ENCODE data around the gene HNRNPR. TPM values are rescaled to one million over a fixed set of nuclear protein-coding genes. Genes with fewer than 3 reads are reported as not detected.

HNRNPR gene
- total RNA-seq, 1 experiment from 2014 or later, result 152 TPM

DNA sequence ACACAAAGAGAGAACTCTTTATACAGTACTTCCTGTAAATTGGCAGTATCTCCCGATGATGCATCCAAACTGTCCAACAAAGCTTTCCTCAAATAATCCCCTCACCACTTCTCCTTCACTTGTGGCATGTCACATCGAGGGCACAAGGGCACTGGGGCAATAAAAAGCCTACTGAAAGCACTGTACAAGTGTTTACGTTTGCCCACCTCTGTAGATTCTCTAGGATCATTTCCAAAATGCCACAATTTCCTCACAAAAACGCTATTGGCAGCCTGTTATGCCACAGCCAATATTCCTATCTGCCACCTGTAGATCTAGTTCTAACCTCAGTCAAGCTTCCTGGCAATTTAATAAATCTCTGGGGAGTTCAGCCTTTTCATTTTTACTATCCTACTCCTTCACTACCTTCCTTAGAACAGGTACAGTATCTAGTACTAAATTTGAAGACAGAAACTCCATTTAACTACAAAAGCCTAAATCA lies 39.9 kb downstream of the HNRNPR start:
- no TSS peak for BruUV-seq (replicated peaks)
- H3K36me3 Mint-ChIP-seq (ENCODE audit: insufficient read depth, unreplicated experiment), result peaks cover 96% of the 10 kb centered on the region

DNA sequence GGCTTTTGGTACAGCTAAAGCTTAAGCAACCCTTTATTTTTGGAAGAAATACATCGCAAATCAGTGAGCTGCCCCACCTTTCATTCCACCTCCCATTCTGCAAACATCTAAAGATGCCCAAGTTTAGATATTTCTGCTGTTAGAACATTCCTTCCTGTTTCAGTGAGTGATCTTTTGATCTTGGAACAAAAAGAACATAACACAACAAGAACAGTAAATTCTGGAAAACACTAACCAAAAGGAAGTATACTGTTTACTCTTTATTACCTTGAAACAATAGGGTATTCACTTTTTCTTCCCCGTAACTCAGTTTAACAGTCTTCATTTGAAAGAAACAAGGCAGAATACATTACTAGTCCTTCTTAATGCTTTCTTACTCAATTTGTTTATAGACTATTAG lies 40.6 kb downstream of the HNRNPR start:
- CTCF ChIA-PET, result interaction anchor here (0.6 to 1.1 kb wide), 2 partner anchors 18 to 26 kb away, joined by 3 read pairs; no protein-coding TSS in a partner anchor

More for the DNA sequence above, 39.9 kb downstream of the HNRNPR start:
- POLR2A ChIA-PET, result interaction anchor here (2.3 kb wide), 1 partner anchor 100 kb away, joined by 6 read pairs; no protein-coding TSS in a partner anchor
- TF ChIP-seq, protein P1, sequence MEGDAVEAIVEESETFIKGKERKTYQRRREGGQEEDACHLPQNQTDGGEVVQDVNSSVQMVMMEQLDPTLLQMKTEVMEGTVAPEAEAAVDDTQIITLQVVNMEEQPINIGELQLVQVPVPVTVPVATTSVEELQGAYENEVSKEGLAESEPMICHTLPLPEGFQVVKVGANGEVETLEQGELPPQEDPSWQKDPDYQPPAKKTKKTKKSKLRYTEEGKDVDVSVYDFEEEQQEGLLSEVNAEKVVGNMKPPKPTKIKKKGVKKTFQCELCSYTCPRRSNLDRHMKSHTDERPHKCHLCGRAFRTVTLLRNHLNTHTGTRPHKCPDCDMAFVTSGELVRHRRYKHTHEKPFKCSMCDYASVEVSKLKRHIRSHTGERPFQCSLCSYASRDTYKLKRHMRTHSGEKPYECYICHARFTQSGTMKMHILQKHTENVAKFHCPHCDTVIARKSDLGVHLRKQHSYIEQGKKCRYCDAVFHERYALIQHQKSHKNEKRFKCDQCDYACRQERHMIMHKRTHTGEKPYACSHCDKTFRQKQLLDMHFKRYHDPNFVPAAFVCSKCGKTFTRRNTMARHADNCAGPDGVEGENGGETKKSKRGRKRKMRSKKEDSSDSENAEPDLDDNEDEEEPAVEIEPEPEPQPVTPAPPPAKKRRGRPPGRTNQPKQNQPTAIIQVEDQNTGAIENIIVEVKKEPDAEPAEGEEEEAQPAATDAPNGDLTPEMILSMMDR (IDR thresholded peaks at IDR 0.05; ENCODE audit: unreplicated experiment), result no peak
- intact Hi-C loops (cut with micrococcal nuclease), result no loop called here
- Mint-ChIP-seq H3K27me3 (ENCODE audit: insufficient read depth, unreplicated experiment) (no peaks in the 10 kb centered on the region), H3K27ac (ENCODE audit: low read depth, unreplicated experiment) (peak overlapping the region; percentile 12), H3K9me3 (ENCODE audit: unreplicated experiment) (no peaks in the 10 kb centered on the region), H3K4me1 (ENCODE audit: insufficient read depth, unreplicated experiment) (peaks cover 5% of the 10 kb centered on the region), H3K4me3 (ENCODE audit: unreplicated experiment) (no peak overlapping the region)
- CTCF ChIA-PET, result no interaction called here
- DNase-seq (ENCODE audit: unreplicated experiment), result no peak

DNA sequence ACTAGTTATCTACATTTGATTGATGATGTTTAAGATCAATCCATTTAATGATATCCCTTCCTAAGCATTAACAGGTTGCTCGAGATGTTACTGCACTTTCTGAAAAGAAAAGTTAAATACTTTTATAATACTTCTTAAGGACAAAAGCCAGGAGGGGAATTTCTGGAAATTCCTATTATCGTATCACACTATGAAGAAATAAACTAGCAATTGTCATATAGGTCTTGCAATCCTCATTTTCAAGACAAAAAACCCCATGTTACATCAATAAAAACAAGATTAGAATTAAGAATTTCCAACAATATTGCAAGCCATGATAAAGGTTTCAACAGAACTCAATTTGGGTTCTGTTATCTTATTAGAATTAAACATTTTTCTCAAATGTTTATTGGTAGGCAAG lies 47.2 kb downstream of the HNRNPR start:
- Mint-ChIP-seq H3K4me1 (ENCODE audit: insufficient read depth, unreplicated experiment) (no peaks in the 10 kb centered on the region), H3K4me3 (ENCODE audit: unreplicated experiment) (no peak overlapping the region), H3K9me3 (ENCODE audit: unreplicated experiment) (no peaks in the 10 kb centered on the region), H3K36me3 (ENCODE audit: insufficient read depth, unreplicated experiment) (peaks cover 76% of the 10 kb centered on the region), H3K27me3 (ENCODE audit: insufficient read depth, unreplicated experiment) (no peaks in the 10 kb centered on the region), H3K27ac (ENCODE audit: low read depth, unreplicated experiment) (no peak overlapping the region)
- CTCF ChIA-PET, result no interaction called here
- no peak for DNase-seq (ENCODE audit: unreplicated experiment)
- POLR2A ChIA-PET, result interaction anchor here (1.0 to 1.4 kb wide), 4 partner anchors 14 to 46 kb away, joined by 3 to 4 read pairs (median 4); no protein-coding TSS in a partner anchor
- intact Hi-C loops (cut with micrococcal nuclease), result no loop called here
- no TSS peak for BruUV-seq (replicated peaks)
- TF ChIP-seq, protein P1 (IDR thresholded peaks at IDR 0.05; ENCODE audit: unreplicated experiment), result no peak

More for the DNA sequence above, 40.6 kb downstream of the HNRNPR start:
- no TSS peak for BruUV-seq (replicated peaks)
- Mint-ChIP-seq H3K36me3 (ENCODE audit: insufficient read depth, unreplicated experiment) (peaks cover 96% of the 10 kb centered on the region), H3K27me3 (ENCODE audit: insufficient read depth, unreplicated experiment) (no peaks in the 10 kb centered on the region), H3K4me3 (ENCODE audit: unreplicated experiment) (no peak overlapping the region), H3K27ac (ENCODE audit: low read depth, unreplicated experiment) (peak overlapping the region; percentile 12), H3K4me1 (ENCODE audit: insufficient read depth, unreplicated experiment) (peaks cover 5% of the 10 kb centered on the region), H3K9me3 (ENCODE audit: unreplicated experiment) (no peaks in the 10 kb centered on the region)
- intact Hi-C loops (cut with micrococcal nuclease), result no loop called here
- POLR2A ChIA-PET, result interaction anchor here (0.7 to 2.3 kb wide), 3 partner anchors 9 to 101 kb away, joined by 3 to 7 read pairs (median 6); no protein-coding TSS in a partner anchor
- TF ChIP-seq, protein P1 (IDR thresholded peaks at IDR 0.05; ENCODE audit: unreplicated experiment), result no peak
- no peak for DNase-seq (ENCODE audit: unreplicated experiment)

DNA sequence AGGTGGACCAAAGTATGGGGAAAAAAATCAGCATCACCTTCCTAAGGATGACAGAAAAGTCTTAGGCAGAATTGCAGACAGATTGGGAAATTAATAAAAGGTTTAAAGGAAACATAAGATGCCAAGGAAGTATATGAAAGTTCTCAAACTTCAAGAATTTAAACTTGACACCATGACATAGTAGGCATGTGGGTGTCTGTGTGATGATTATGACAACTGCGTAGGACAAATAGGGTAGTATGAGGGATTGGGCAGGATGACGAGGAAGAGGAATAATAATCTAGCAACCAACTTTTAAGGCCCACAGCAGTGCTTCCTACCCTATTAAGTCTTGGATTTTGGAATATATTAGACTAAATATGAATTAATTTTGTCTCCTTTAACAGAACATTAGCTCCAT lies 52.4 kb downstream of the HNRNPR start:
- no peak for DNase-seq (ENCODE audit: unreplicated experiment)
- peaks cover 52% of the 10 kb centered on the region for H3K36me3 Mint-ChIP-seq (ENCODE audit: insufficient read depth, unreplicated experiment)
- TF ChIP-seq, protein P1 (IDR thresholded peaks at IDR 0.05; ENCODE audit: unreplicated experiment), result no peak
- no peak overlapping the region for H3K4me3 Mint-ChIP-seq (ENCODE audit: unreplicated experiment)
- no peaks in the 10 kb centered on the region for H3K27me3 Mint-ChIP-seq (ENCODE audit: insufficient read depth, unreplicated experiment)
- no peak overlapping the region for H3K27ac Mint-ChIP-seq (ENCODE audit: low read depth, unreplicated experiment)
- intact Hi-C loops (cut with micrococcal nuclease), result no loop called here
- no peaks in the 10 kb centered on the region for H3K9me3 Mint-ChIP-seq (ENCODE audit: unreplicated experiment)
- ChIA-PET POLR2A (interaction anchor here (1.0 to 1.3 kb wide), 4 partner anchors 8 to 112 kb away, joined by 3 read pairs; no protein-coding TSS in a partner anchor), CTCF (interaction anchor here (0.7 kb wide), 2 partner anchors 8 to 206 kb away, joined by 3 to 4 read pairs; no protein-coding TSS in a partner anchor)
- no TSS peak for BruUV-seq (replicated peaks)
- no peaks in the 10 kb centered on the region for H3K4me1 Mint-ChIP-seq (ENCODE audit: insufficient read depth, unreplicated experiment)

Data from MCF 10A (cell line).